Mesenchymal stem cell (in vitro differentiated cells and primary cell): Measurements from ENCODE around the gene HLA-DMA.
A peak's percentile ranks its signal among the peaks of the same experiment; 100 is the strongest.

Experiments
- DNase-seq: peaks from one replicate; pipeline ENCODE4 v3.0.0-alpha.2; 2013
- H2AFZ ChIP-seq: one replicate; pipeline ENCODE4 v1.6.1; 2013; ENCODE audit warnings: low read depth, mild to moderate bottlenecking, control low read depth, inconsistent platforms, low read length, moderate library complexity
- H2AK5ac ChIP-seq: 2 replicates; pipeline ENCODE4 v1.6.1; 2013; ENCODE audit warnings: low read length, moderate library complexity, mild to moderate bottlenecking, inconsistent platforms; ENCODE audit not compliant: severe bottlenecking
- H2BK120ac ChIP-seq: one replicate; pipeline ENCODE4 v1.6.1; 2013; ENCODE audit warnings: low read depth, mild to moderate bottlenecking, inconsistent platforms, low read length, moderate library complexity
- H2BK12ac ChIP-seq, 2 experiments: one replicate each; pipeline ENCODE4 v1.6.1; 2013; ENCODE audit warnings: inconsistent platforms in 2 of 2, low read length in 2 of 2, mild to moderate bottlenecking in 2 of 2, moderate library complexity in 2 of 2, control low read depth in 1 of 2
- H2BK15ac ChIP-seq: one replicate; pipeline ENCODE4 v1.6.1; 2013; ENCODE audit warnings: mild to moderate bottlenecking, low read depth, inconsistent platforms; ENCODE audit not compliant: poor library complexity, severe bottlenecking
- H2BK5ac ChIP-seq: 2 replicates; pipeline ENCODE4 v1.6.1; 2013; ENCODE audit warnings: low read depth, mild to moderate bottlenecking, low read length, control low read depth, inconsistent platforms; ENCODE audit not compliant: poor library complexity, severe bottlenecking
- H3K14ac ChIP-seq, 2 experiments: one replicate each; pipeline ENCODE4 v1.6.1; 2013; ENCODE audit warnings: inconsistent platforms in 2 of 2, low read length in 2 of 2, control low read depth in 1 of 2, mild to moderate bottlenecking in 1 of 2, moderate library complexity in 1 of 2
- H3K18ac ChIP-seq, 2 experiments: one replicate each; pipeline ENCODE4 v1.6.1; 2013; ENCODE audit warnings: inconsistent platforms in 2 of 2, low read length in 2 of 2, control low read depth in 1 of 2, low read depth in 1 of 2, mild to moderate bottlenecking in 1 of 2
- H3K23ac ChIP-seq, 2 experiments: one replicate each; pipeline ENCODE4 v1.6.1; 2013; ENCODE audit warnings: inconsistent platforms in 2 of 2, low read length in 2 of 2, mild to moderate bottlenecking in 2 of 2, moderate library complexity in 2 of 2, control low read depth in 1 of 2
- H3K27ac ChIP-seq: 2 replicates; pipeline ENCODE4 v1.5.1; 2013; ENCODE audit warnings: mild to moderate bottlenecking, moderate library complexity, low read length, control low read depth, inconsistent platforms; ENCODE audit not compliant: poor library complexity, severe bottlenecking
- H3K27me3 ChIP-seq, 2 experiments: 2 replicates each; pipeline versions ENCODE4 v1.6.1 to v1.7.0; 2013; ENCODE audit warnings: low read length in 2 of 2, mild to moderate bottlenecking in 2 of 2, moderate library complexity in 2 of 2, control low read depth in 1 of 2, inconsistent platforms in 1 of 2; ENCODE audit not compliant: control insufficient read depth in 1 of 2, insufficient read depth in 1 of 2
- H3K36me3 ChIP-seq, 2 experiments: 2 replicates each; pipeline versions ENCODE4 v1.6.1 to v1.7.0; 2013; ENCODE audit warnings: low read length in 2 of 2, control low read depth in 1 of 2, inconsistent platforms in 1 of 2, low read depth in 1 of 2, mild to moderate bottlenecking in 1 of 2; ENCODE audit not compliant: insufficient read depth in 2 of 2, control insufficient read depth in 1 of 2
- H3K4ac ChIP-seq, 2 experiments: one replicate each; pipeline ENCODE4 v1.6.1; 2013; ENCODE audit warnings: inconsistent platforms in 2 of 2, low read length in 2 of 2, mild to moderate bottlenecking in 2 of 2, moderate library complexity in 2 of 2, control low read depth in 1 of 2, low read depth in 1 of 2
- H3K4me1 ChIP-seq: 2 replicates; pipeline ENCODE4 v1.6.1; 2013; ENCODE audit warnings: low read depth, low read length, control low read depth; ENCODE audit not compliant: control insufficient read depth, insufficient read depth
- H3K4me2 ChIP-seq: 2 replicates; pipeline ENCODE4 v1.6.1; 2013; ENCODE audit warnings: low read length, mild to moderate bottlenecking, inconsistent platforms; ENCODE audit not compliant: poor library complexity, severe bottlenecking
- H3K4me3 ChIP-seq, 2 experiments: 2 replicates each; pipeline versions ENCODE4 v1.5.1 to v1.7.0; 2013; ENCODE audit warnings: low read length in 2 of 2, mild to moderate bottlenecking in 2 of 2, control low read depth in 1 of 2, low read depth in 1 of 2; ENCODE audit not compliant: insufficient read depth in 1 of 2
- H3K79me1 ChIP-seq: replicated peaks from 2 replicates; pipeline ENCODE4 v1.6.1; 2013; ENCODE audit warnings: mild to moderate bottlenecking, control low read depth, low read length, inconsistent platforms; ENCODE audit not compliant: poor library complexity, severe bottlenecking
- H3K9ac ChIP-seq: 2 replicates; pipeline ENCODE4 v1.7.0; 2013; ENCODE audit warnings: mild to moderate bottlenecking, low read length, moderate library complexity
- H3K9me3 ChIP-seq: 2 replicates; pipeline ENCODE4 v1.7.0; 2013; ENCODE audit warnings: mild to moderate bottlenecking, low read length; ENCODE audit not compliant: control insufficient read depth
- H4K8ac ChIP-seq: one replicate; pipeline ENCODE4 v1.6.1; 2013; ENCODE audit warnings: inconsistent platforms, mild to moderate bottlenecking, low read length, moderate library complexity
- H4K91ac ChIP-seq: one replicate; pipeline ENCODE4 v1.6.1; 2013; ENCODE audit warnings: mild to moderate bottlenecking, low read length, inconsistent platforms
- WGBS: methylation state at CpG from one replicate; pipeline ENCODE4 v1.1.7; 2013; ENCODE audit warnings: mixed read lengths; 5-methylcytosine and 5-hydroxymethylcytosine counted together

The HLA-DMA gene

GRCh38 chr6:32993363-32993973 is 40.6 kb upstream of the HLA-DMA start:
- WGBS = 77% methylated on average over 5 of the region's 9 CpGs
- Histone ChIP-seq H4K91ac (no peak overlapping the region), H3K4ac (no peak overlapping the region), H3K4me1 (no peaks in the 10 kb centered on the region), H2AK5ac (no peak overlapping the region), H2BK5ac (no peak overlapping the region), H2BK120ac (no peak overlapping the region), H3K27me3 (peaks cover 7 to 9% of the 10 kb centered on the region in 2 experiments), H2BK12ac (no peak overlapping the region), H2BK15ac (no peak overlapping the region), H3K36me3 (no peaks in the 10 kb centered on the region), H3K4me3 (no peak overlapping the region), H3K9me3 (no peaks in the 10 kb centered on the region), H2AFZ (no peak overlapping the region), H3K18ac (no peak overlapping the region), H3K27ac (no peak overlapping the region), H3K79me1 (no peaks in the 10 kb centered on the region), H3K9ac (no peak overlapping the region), H4K8ac (no peak overlapping the region), H3K4me2 (no peak overlapping the region), H3K14ac (no peak overlapping the region), H3K23ac (no peak overlapping the region)
- no peak for DNase-seq

- no peak overlapping the region for H2BK5ac ChIP-seq
- no peak overlapping the region for H3K27ac ChIP-seq
- DNase-seq = no peak
- no peak overlapping the region for H4K91ac ChIP-seq
- no peaks in the 10 kb centered on the region for H3K4me1 ChIP-seq
- no peaks in the 10 kb centered on the region for H3K79me1 ChIP-seq
- no peak overlapping the region for H2BK12ac ChIP-seq
- no peaks in the 10 kb centered on the region for H3K36me3 ChIP-seq
- no peak overlapping the region for H3K14ac ChIP-seq
- H3K18ac ChIP-seq = no peak overlapping the region
- H2AFZ ChIP-seq = no peak overlapping the region
- peaks cover 9 to 12% of the 10 kb centered on the region in 2 experiments for H3K27me3 ChIP-seq
- H3K4me2 ChIP-seq = no peak overlapping the region
- H3K9me3 ChIP-seq = no peaks in the 10 kb centered on the region
- H4K8ac ChIP-seq = no peak overlapping the region
- WGBS = 80% methylated on average over 3 of the region's 4 CpGs
- no peak overlapping the region for H3K23ac ChIP-seq
- no peak overlapping the region for H3K4ac ChIP-seq
- H2BK120ac ChIP-seq = no peak overlapping the region
- H2AK5ac ChIP-seq = no peak overlapping the region
- H3K4me3 ChIP-seq = no peak overlapping the region
- H3K9ac ChIP-seq = no peak overlapping the region
- H2BK15ac ChIP-seq = no peak overlapping the region
These were observed 39.1 kb upstream of the HLA-DMA start for GRCh38 chr6:32991972-32992371.

GRCh38 chr6:32989368-32989767 is 36.5 kb upstream of the HLA-DMA start:
- Histone ChIP-seq H3K9ac (no peak overlapping the region), H2AK5ac (no peak overlapping the region), H3K36me3 (peaks cover 0 to under 1% of the 10 kb centered on the region in 2 experiments), H4K8ac (no peak overlapping the region), H2BK5ac (no peak overlapping the region), H3K27ac (no peak overlapping the region), H2BK120ac (no peak overlapping the region), H3K4me1 (no peaks in the 10 kb centered on the region), H3K18ac (no peak overlapping the region), H3K14ac (no peak overlapping the region), H2BK12ac (no peak overlapping the region), H2AFZ (no peak overlapping the region), H4K91ac (no peak overlapping the region), H3K23ac (no peak overlapping the region), H3K9me3 (no peaks in the 10 kb centered on the region), H2BK15ac (no peak overlapping the region), H3K4me2 (no peak overlapping the region), H3K79me1 (no peaks in the 10 kb centered on the region), H3K4ac (no peak overlapping the region), H3K4me3 (no peak overlapping the region), H3K27me3 (peaks cover 0 to 12% of the 10 kb centered on the region in 2 experiments)
- no CpG with 5 or more reads among the region's 1 CpG for WGBS
- DNase-seq = no peak

GRCh38 chr6:32984622-32985389 is 31.9 kb upstream of the HLA-DMA start:
- H4K91ac ChIP-seq = no peak overlapping the region
- H4K8ac ChIP-seq = no peak overlapping the region
- H2AFZ ChIP-seq = no peak overlapping the region
- H3K27ac ChIP-seq = no peak overlapping the region
- peak; percentile 84 for DNase-seq
- H3K4me2 ChIP-seq = no peak overlapping the region
- H3K9ac ChIP-seq = peak overlapping the region; percentile 49
- no peak overlapping the region for H2BK15ac ChIP-seq
- no peak overlapping the region for H3K18ac ChIP-seq
- H3K4me1 ChIP-seq = peaks cover 6% of the 10 kb centered on the region
- WGBS = 13% methylated on average over 9 of the region's 9 CpGs
- peaks cover 17 to 46% of the 10 kb centered on the region in 2 experiments for H3K36me3 ChIP-seq
- no peak overlapping the region for H3K4ac ChIP-seq
- no peak overlapping the region for H2BK5ac ChIP-seq
- no peak overlapping the region for H2AK5ac ChIP-seq
- H3K27me3 ChIP-seq = peaks cover 0 to 8% of the 10 kb centered on the region in 2 experiments
- no peaks in the 10 kb centered on the region for H3K79me1 ChIP-seq
- H3K14ac ChIP-seq = no peak overlapping the region
- no peak overlapping the region for H3K23ac ChIP-seq
- no peak overlapping the region for H3K4me3 ChIP-seq
- H2BK12ac ChIP-seq = no peak overlapping the region
- H3K9me3 ChIP-seq = no peaks in the 10 kb centered on the region
- H2BK120ac ChIP-seq = no peak overlapping the region
